ENCODE measurements around the gene PIEZO2.

- TF ChIP-seq CTCF (IDR thresholded peaks at IDR 0.05) (no peak), POLR2A (IDR thresholded peaks at IDR 0.05) (no peak)
These were observed 144.4 kb downstream of the PIEZO2 start for GRCh38 chr18:11004951-11005350.

Measured in heart left ventricle (tissue), 13 donors.